Mucosa of descending colon (tissue), 3 donors: ENCODE measurements around the gene CDC42SE2. TPM values are rescaled to one million over a fixed set of nuclear protein-coding genes. Genes with fewer than 3 reads are reported as not detected.

Source experiments
- ATAC-seq: fragments of 200-7000 bp; cut with Tn5 transposase; one replicate; pipeline ENCODE4 v1.9.1; 2020; ENCODE audit warnings: mild to moderate bottlenecking, moderate library complexity
- DNase-seq, 3 donors: peaks; one replicate each; pipeline ENCODE4 v3.0.0-alpha.2; 2020
- H3K36me3 ChIP-seq: fragments of 200-600 bp; one replicate; pipeline ENCODE4 v1.8.0; 2021; ENCODE audit warnings: low read depth, mild to moderate bottlenecking
- H3K4me1 ChIP-seq: fragments of 200-600 bp; one replicate; pipeline ENCODE4 v1.8.0; 2021; ENCODE audit warnings: low read depth, mild to moderate bottlenecking
- H3K4me3 ChIP-seq: fragments of 200-600 bp; one replicate; pipeline ENCODE4 v1.8.0; 2021; ENCODE audit warnings: mild to moderate bottlenecking
- H3K9me3 ChIP-seq: fragments of 200-600 bp; one replicate; pipeline ENCODE4 v1.8.0; 2021; ENCODE audit warnings: mild to moderate bottlenecking
- intact Hi-C, 2 donors: fragments of 100-400 bp; cut with DNase I in 1 of 2; cut with micrococcal nuclease in 1 of 2; formaldehyde crosslinking; loops; one replicate each; pipeline versions ENCODE4 v1.11.0 to v1.11.1; 2022; cut with DNase I, micrococcal nuclease
- total RNA-seq, 3 donors: library from RNA; stranded (reverse); fragmentation: NEBNext Ultra II Directional in 2 of 3; extraction: Animal tissue kit (Norgen Biotek cat#: 25700) in 2 of 3; gene quantifications; one replicate each; pipeline versions ENCODE4 v1.2.1 to v1.2.4, GENCODE V29; 2021 to 2023
- TF ChIP-seq, protein P1 (sequence below): fragments of 200-600 bp; IDR thresholded peaks from one replicate; pipeline ENCODE4 v1.8.0; 2022; ENCODE audit warnings: antibody characterized with exemption, mild to moderate bottlenecking
- donor health status: DM: no; HTN: no; CAD: no; lungs with moderate emphysema.
- donor health status: DM: no; HTN: no; CAD: no.
- donor health status: DM: no; HTN: yes; CAD: no.

Gene CDC42SE2
- total RNA-seq, 3 donors from 2014 or later, result 60.5 to 116 (median 101) TPM

DNA sequence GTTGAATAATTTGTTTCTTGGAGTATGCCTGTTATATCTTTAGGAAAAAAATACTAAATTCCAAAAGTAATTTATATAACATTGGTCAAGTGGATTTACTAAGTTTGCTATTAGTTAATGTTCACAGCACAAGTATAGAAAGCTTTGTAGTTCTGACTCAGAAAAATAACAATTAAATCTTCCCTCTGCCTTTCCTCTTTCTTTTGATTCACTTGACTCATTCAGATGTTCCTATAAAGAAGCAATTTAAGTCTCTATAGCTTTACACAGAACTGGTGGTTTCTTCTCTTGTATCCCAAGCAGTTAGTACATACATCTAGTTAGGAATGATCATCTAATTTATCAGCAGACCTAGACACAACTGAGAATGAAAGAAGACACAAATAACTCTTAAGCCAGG is 4.5 kb upstream of the CDC42SE2 start:
- TF ChIP-seq, protein P1, sequence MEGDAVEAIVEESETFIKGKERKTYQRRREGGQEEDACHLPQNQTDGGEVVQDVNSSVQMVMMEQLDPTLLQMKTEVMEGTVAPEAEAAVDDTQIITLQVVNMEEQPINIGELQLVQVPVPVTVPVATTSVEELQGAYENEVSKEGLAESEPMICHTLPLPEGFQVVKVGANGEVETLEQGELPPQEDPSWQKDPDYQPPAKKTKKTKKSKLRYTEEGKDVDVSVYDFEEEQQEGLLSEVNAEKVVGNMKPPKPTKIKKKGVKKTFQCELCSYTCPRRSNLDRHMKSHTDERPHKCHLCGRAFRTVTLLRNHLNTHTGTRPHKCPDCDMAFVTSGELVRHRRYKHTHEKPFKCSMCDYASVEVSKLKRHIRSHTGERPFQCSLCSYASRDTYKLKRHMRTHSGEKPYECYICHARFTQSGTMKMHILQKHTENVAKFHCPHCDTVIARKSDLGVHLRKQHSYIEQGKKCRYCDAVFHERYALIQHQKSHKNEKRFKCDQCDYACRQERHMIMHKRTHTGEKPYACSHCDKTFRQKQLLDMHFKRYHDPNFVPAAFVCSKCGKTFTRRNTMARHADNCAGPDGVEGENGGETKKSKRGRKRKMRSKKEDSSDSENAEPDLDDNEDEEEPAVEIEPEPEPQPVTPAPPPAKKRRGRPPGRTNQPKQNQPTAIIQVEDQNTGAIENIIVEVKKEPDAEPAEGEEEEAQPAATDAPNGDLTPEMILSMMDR, result no peak
- H3K36me3 ChIP-seq, result no peaks in the 10 kb centered on the region

DNA sequence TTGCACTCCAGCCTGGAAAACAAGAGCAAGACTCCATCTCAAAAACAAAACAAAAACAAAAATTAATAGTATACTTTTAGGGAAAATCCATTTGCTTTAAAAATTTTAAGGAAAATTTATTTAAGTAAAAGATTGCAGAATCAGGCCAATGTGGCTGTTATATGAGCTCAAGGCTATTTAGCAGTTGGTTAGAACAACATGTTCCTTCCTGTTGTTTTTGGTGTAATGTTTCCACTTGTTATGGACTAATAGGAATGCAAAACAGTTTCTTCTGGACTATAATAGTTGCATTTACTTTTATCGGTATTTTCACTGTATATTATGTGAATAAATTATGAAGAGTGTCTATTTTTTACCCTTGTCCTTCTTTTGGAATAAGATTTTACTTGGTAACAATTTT is 3.0 kb upstream of the CDC42SE2 start:
- Histone ChIP-seq H3K4me3 (no peak overlapping the region), H3K36me3 (no peaks in the 10 kb centered on the region), H3K9me3 (no peaks in the 10 kb centered on the region), H3K4me1 (peaks cover 9% of the 10 kb centered on the region)
- intact Hi-C loops, result loop anchor here (10.0 kb wide), 2 partner anchors 96 to 124 kb away; partner anchors contain the start of gene HINT1 (in 2 of the 2)
- no peak for DNase-seq
- TF ChIP-seq, protein P1, result no peak
- no peak for ATAC-seq

More for the DNA sequence above, 4.5 kb upstream of the CDC42SE2 start:
- intact Hi-C loops, result no loop called here
- DNase-seq (no peak), ATAC-seq (no peak)
- no peak overlapping the region for H3K4me3 ChIP-seq
- H3K9me3 ChIP-seq, result no peaks in the 10 kb centered on the region
- H3K4me1 ChIP-seq, result peaks cover 9% of the 10 kb centered on the region

DNA sequence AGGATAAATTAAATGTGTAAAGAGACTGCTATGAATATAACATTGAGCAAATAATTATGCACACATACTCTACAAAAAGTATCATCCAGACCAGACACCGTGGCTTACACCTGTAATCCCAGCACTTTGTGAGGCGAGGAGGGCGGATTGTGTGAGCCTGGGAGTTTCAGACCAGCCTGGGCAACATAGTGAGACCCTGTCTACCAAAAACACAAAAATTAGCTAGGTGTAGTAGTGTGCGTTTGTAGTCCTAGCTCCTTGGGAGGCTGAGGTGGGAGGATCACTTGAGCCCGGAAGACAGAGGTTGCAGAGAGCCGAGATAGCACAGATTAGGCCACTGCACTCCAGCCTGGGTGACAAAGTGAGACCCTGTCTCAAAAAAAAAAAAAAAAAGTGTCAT is 2.4 kb upstream of the CDC42SE2 start:
- Histone ChIP-seq H3K4me3 (no peak overlapping the region), H3K9me3 (no peaks in the 10 kb centered on the region), H3K36me3 (no peaks in the 10 kb centered on the region), H3K4me1 (peaks cover 9% of the 10 kb centered on the region)
- intact Hi-C loops, result loop anchor here (10.0 kb wide), 2 partner anchors 97 to 123 kb away; partner anchors contain the start of gene HINT1 (in 2 of the 2)
- TF ChIP-seq, protein P1, result no peak
- DNase-seq (no peak), ATAC-seq (no peak)

DNA sequence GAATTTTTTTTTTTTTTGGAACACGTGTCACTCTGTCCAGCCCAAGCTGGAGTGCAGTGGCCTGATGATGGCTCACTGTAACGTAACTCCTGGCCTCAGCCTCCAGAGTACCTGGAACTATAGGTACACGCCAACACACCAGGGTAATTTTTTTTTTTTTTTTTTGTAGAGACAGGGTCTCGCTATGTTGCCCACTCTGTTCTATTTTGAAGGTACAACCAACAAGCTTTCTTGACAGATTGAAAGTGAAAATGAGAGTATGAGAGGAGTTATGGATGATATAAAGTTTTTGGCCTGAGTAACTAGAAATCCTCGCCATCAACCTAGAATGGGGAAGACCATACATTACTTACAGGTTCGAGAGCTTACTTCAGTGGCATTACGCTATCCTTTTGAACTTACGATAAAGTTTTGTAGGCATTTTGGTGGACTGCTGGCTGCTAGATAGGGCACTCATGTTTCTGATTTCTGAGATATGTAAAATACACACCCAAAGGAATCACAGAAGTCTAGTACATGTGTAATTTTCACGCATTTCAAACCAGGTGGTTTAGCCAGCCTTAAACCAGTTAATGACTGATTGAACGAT is 806 bp upstream of the CDC42SE2 start:
- peaks cover 19% of the 10 kb centered on the region for H3K4me1 ChIP-seq
- DNase-seq (no peak), ATAC-seq (peak; percentile 2)
- H3K4me3 ChIP-seq, result peak overlapping the region; percentile 77
- H3K36me3 ChIP-seq, result no peaks in the 10 kb centered on the region
- intact Hi-C loops, result loop anchor here (10.0 kb wide), 2 partner anchors 98 to 122 kb away; partner anchors contain the start of gene HINT1 (in 2 of the 2)
- no peaks in the 10 kb centered on the region for H3K9me3 ChIP-seq
- TF ChIP-seq, protein P1, result no peak

- TF ChIP-seq, protein P1, result no peak
- Histone ChIP-seq H3K4me3 (peak overlapping the region; percentile 77), H3K9me3 (no peaks in the 10 kb centered on the region), H3K4me1 (peaks cover 22% of the 10 kb centered on the region), H3K36me3 (no peaks in the 10 kb centered on the region)
- peak; percentile 63 to 66 (median 66) for DNase-seq
- ATAC-seq, result peak; percentile 43
- intact Hi-C loops, result loop anchor here (1.0 to 10.0 kb wide), 3 partner anchors 16 to 120 kb away; partner anchors contain the start of gene HINT1 (in 2 of the 2)
These were observed 722 bp downstream of the CDC42SE2 start for GRCh38 chr5:131264451-131265099.
